Uterus (tissue), 2 donors: Measurements from ENCODE around the gene ZNF689.

Source experiments
- CTCF ChIP-seq, 4 experiments: fragments of 200-600 bp in 2 of 4; fragments of 450-650 bp in 2 of 4; sonication (generic) in 2 of 4; IDR thresholded peaks; one replicate each; pipeline ENCODE4 v1.5.1; 2016 to 2019; ENCODE audit warnings: antibody characterized with exemption in 4 of 4, mild to moderate bottlenecking in 2 of 4, moderate library complexity in 1 of 4
- POLR2A ChIP-seq, 2 donors: fragments of 450-650 bp; IDR thresholded peaks; one replicate each; pipeline ENCODE4 v1.6.1; 2016; ENCODE audit warnings: antibody characterized with exemption in 2 of 2, mild to moderate bottlenecking in 1 of 2, moderate library complexity in 1 of 2

GRCh38 chr16:30641378-30641982 lies 31.3 kb upstream of the ZNF689 start:
- TF ChIP-seq CTCF (IDR thresholded peaks at IDR 0.05), result no peak
- TF ChIP-seq POLR2A (IDR thresholded peaks at IDR 0.05), result no peak
